A549 (cell line): ENCODE data around the gene TNFRSF13B. TPM values are rescaled to one million over a fixed set of nuclear protein-coding genes. Genes with fewer than 3 reads are reported as not detected.

ENCODE experiments used
- ATAC-seq, 2 experiments: fragments of 200-7000 bp in 1 of 2; fragments of >200 bp in 1 of 2; cut with Nextera tagmentation in 1 of 2; cut with Tn5 transposase in 1 of 2; 3 replicates each; pipeline versions ENCODE4 v1.8.0 to v1.9.1; 2018 to 2020; ENCODE audit warnings: mild to moderate bottlenecking in 1 of 2, moderate library complexity in 1 of 2
- CTCF ChIA-PET: fragments of 300-600 bp; sonication (Branson Sonifier 250); formaldehyde crosslinking; extraction: SDS; loops from one replicate; lab custom pipeline; 2021; ENCODE audit warnings: antibody characterized with exemption, inconsistent platforms; lab: Yijun Ruan, JAX
- POLR2A ChIA-PET: fragments of 350-600 bp; formaldehyde crosslinking; extraction: SDS; loops from one replicate; lab custom pipeline; 2021; ENCODE audit warnings: antibody characterized with exemption, inconsistent platforms; lab: Yijun Ruan, JAX
- DNase-seq, 2 experiments: peaks; one replicate each; pipeline versions ENCODE4 v3.0.0 to v3.0.0-alpha.2; 2011 to 2016; ENCODE audit warnings: low read depth in 1 of 2, low spot score in 1 of 2
- FAIRE-seq: peaks from 2 replicates; lab custom pipeline; 2011; peaks lifted over from hg19 to GRCh38; lab: Jason Lieb, UNC
- H3K27ac ChIP-seq, 2 experiments: fragments of >200 bp; sonication (Bioruptor Twin); formaldehyde crosslinking; 3 replicates each; pipeline ENCODE4 v1.5.1; 2016 to 2017
- H3K4me1 ChIP-seq: fragments of >200 bp; sonication (Bioruptor Twin); formaldehyde crosslinking; 3 replicates; pipeline ENCODE4 v1.6.1; 2016
- H3K4me2 ChIP-seq: fragments of >200 bp; sonication (Bioruptor Twin); formaldehyde crosslinking; 3 replicates; pipeline ENCODE4 v1.6.1; 2016
- H3K4me3 ChIP-seq: fragments of >200 bp; sonication (Bioruptor Twin); formaldehyde crosslinking; 3 replicates; pipeline ENCODE4 v1.5.1; 2016
- H3K9me3 ChIP-seq: fragments of >200 bp; sonication (Bioruptor Twin); formaldehyde crosslinking; 3 replicates; pipeline ENCODE4 v1.6.1; 2016
- BCL3 ChIP-seq: fragments of >200 bp; sonication (Bioruptor Twin); formaldehyde crosslinking; IDR thresholded peaks from 3 replicates; pipeline ENCODE4 v1.6.1; 2016
- CBX2 ChIP-seq: fragments of 200-600 bp; sonication (generic); IDR thresholded peaks from 2 replicates; pipeline ENCODE4 v1.6.1; 2016; ENCODE audit warnings: low read depth, mild to moderate bottlenecking, borderline replicate concordance
- CHD2 ChIP-seq: fragments of 150-350 bp; IDR thresholded peaks from 2 replicates; pipeline ENCODE4 v1.6.1; 2014; ENCODE audit warnings: low read length; ENCODE audit not compliant: partially characterized antibody
- CHD4 ChIP-seq: fragments of 200-600 bp; sonication (generic); IDR thresholded peaks from 2 replicates; pipeline ENCODE4 v1.6.1; 2016; ENCODE audit warnings: antibody characterized with exemption, mild to moderate bottlenecking, borderline replicate concordance
- EHF ChIP-seq: fragments of 250-450 bp; sonication (Bioruptor Pico); IDR thresholded peaks from 2 replicates; pipeline ENCODE4 v1.5.0; 2020; ENCODE audit warnings: mild to moderate bottlenecking
- EHMT2 ChIP-seq: fragments of 200-600 bp; sonication (generic); IDR thresholded peaks from 2 replicates; pipeline ENCODE4 v1.6.1; 2016; ENCODE audit warnings: antibody characterized with exemption, low read depth, mild to moderate bottlenecking, moderate library complexity
- EP300 ChIP-seq, 2 experiments: fragments of >200 bp; sonication (Bioruptor Twin); formaldehyde crosslinking; IDR thresholded peaks; 2 replicates in 1 of 2; 3 replicates in 1 of 2; pipeline ENCODE4 v1.6.1; 2016 to 2017
- GATA3 ChIP-seq: IDR thresholded peaks from 2 replicates; pipeline ENCODE4 v1.6.1; 2012; ENCODE audit warnings: borderline replicate concordance
- HEYL ChIP-seq: fragments of 250-450 bp; sonication (Bioruptor Pico); IDR thresholded peaks from 2 replicates; pipeline ENCODE4 v1.8.0; 2021; ENCODE audit warnings: mild to moderate bottlenecking, moderate library complexity
- HOXB13 ChIP-seq: fragments of 250-450 bp; sonication (Bioruptor Pico); IDR thresholded peaks from 2 replicates; pipeline ENCODE4 v1.5.0; 2020; ENCODE audit warnings: low read depth, mild to moderate bottlenecking, moderate library complexity
- HOXB5 ChIP-seq: fragments of 250-450 bp; sonication (Bioruptor Pico); IDR thresholded peaks from 2 replicates; pipeline ENCODE4 v1.5.0; 2020; ENCODE audit warnings: mild to moderate bottlenecking, moderate library complexity
- JUN ChIP-seq, 2 experiments: fragments of >200 bp; sonication (Bioruptor Twin); formaldehyde crosslinking; IDR thresholded peaks; 2 replicates in 1 of 2; 3 replicates in 1 of 2; pipeline ENCODE4 v1.6.1; 2016 to 2017
- JUNB ChIP-seq: fragments of >200 bp; sonication (Bioruptor Twin); formaldehyde crosslinking; IDR thresholded peaks from 2 replicates; pipeline ENCODE4 v1.6.1; 2016
- KDM5A ChIP-seq: fragments of 200-600 bp; sonication (generic); IDR thresholded peaks from 2 replicates; pipeline ENCODE4 v1.6.1; 2016; ENCODE audit warnings: antibody characterized with exemption, mild to moderate bottlenecking
- MYC ChIP-seq: IDR thresholded peaks from 2 replicates; pipeline ENCODE4 v1.6.1; 2012; ENCODE audit warnings: mild to moderate bottlenecking, inconsistent platforms, low read length, improper control_type of control experiment, borderline replicate concordance
- NR3C1 ChIP-seq: fragments of >200 bp; sonication (Bioruptor Twin); formaldehyde crosslinking; IDR thresholded peaks from 3 replicates; pipeline ENCODE4 v1.6.1; 2017
- PHF8 ChIP-seq: fragments of 200-600 bp; sonication (generic); IDR thresholded peaks from 2 replicates; pipeline ENCODE4 v1.6.1; 2016; ENCODE audit warnings: low read depth, mild to moderate bottlenecking, antibody characterized with exemption, moderate library complexity, borderline replicate concordance
- POLR2AphosphoS2 ChIP-seq: conservative IDR thresholded peaks from 2 replicates; pipeline ENCODE4 v1.6.1; 2012; ENCODE audit warnings: low read length, improper control_type of control experiment, inconsistent platforms
- RAD21 ChIP-seq, 2 experiments: fragments of >200 bp in 1 of 2; sonication (Bioruptor Twin) in 1 of 2; formaldehyde crosslinking in 1 of 2; IDR thresholded peaks in 1 of 2; conservative IDR thresholded peaks in 1 of 2; 2 replicates in 1 of 2; 3 replicates in 1 of 2; pipeline ENCODE4 v1.6.1; 2012 to 2018; ENCODE audit warnings: inconsistent platforms in 1 of 2
- RCOR1 ChIP-seq: fragments of 150-350 bp; IDR thresholded peaks from 2 replicates; pipeline ENCODE4 v1.6.1; 2014; ENCODE audit warnings: antibody characterized with exemption, low read length, low read depth
- RFX5 ChIP-seq: fragments of 450-650 bp; IDR thresholded peaks from 2 replicates; pipeline ENCODE4 v1.7.1; 2014; ENCODE audit warnings: antibody characterized with exemption, mild to moderate bottlenecking, moderate library complexity
- RNF2 ChIP-seq: fragments of 200-600 bp; sonication (generic); IDR thresholded peaks from 2 replicates; pipeline ENCODE4 v1.6.1; 2016; ENCODE audit warnings: low read depth, mild to moderate bottlenecking, antibody characterized with exemption, moderate library complexity, borderline replicate concordance
- SREBF2 ChIP-seq: fragments of 450-650 bp; IDR thresholded peaks from 2 replicates; pipeline ENCODE4 v1.6.1; 2014; ENCODE audit warnings: mild to moderate bottlenecking, moderate library complexity
- TFCP2L1 ChIP-seq: fragments of 250-450 bp; sonication (Bioruptor Pico); IDR thresholded peaks from 2 replicates; pipeline ENCODE4 v1.5.0; 2021; ENCODE audit warnings: mild to moderate bottlenecking
- TP53 ChIP-seq: fragments of 250-450 bp; sonication (Bioruptor Pico); IDR thresholded peaks from 2 replicates; pipeline ENCODE4 v1.5.0; 2021; ENCODE audit warnings: mild to moderate bottlenecking, moderate library complexity
- ZC3H11A ChIP-seq: fragments of 450-650 bp; IDR thresholded peaks from 2 replicates; pipeline ENCODE4 v1.6.1; 2014; ENCODE audit warnings: antibody characterized with exemption, mild to moderate bottlenecking
- WGBS: methylation state at CpG from one replicate; pipeline ENCODE4 v1.1.6; 2017; ENCODE audit errors: missing lambda C conversion rate; 5-methylcytosine and 5-hydroxymethylcytosine counted together
- polyA plus RNA-seq, 4 experiments: library from polyadenylated mRNA; depleted of rRNA in 3 of 4; stranded (reverse); fragments of >200 nt; fragmentation: RNase III in 1 of 4; extraction: RNeasy Plus Mini Kit Qiagen cat#74134 plus additional on column Dnase treatment in 1 of 4; gene quantifications; 2 replicates in 3 of 4; 3 replicates in 1 of 4; pipeline ENCODE4 v1.2.3, GENCODE V29; 2011 to 2017
- TF ChIP-seq, protein P1 (sequence below): IDR thresholded peaks from 2 replicates; pipeline ENCODE4 v1.6.1; 2012
- TF ChIP-seq, protein P2 (sequence below): fragments of >200 bp; sonication (Bioruptor Twin); formaldehyde crosslinking; IDR thresholded peaks from 3 replicates; pipeline ENCODE4 v1.5.1; 2016
- TF ChIP-seq, protein P3 (sequence below): fragments of 150-350 bp; IDR thresholded peaks from 2 replicates; pipeline ENCODE4 v1.6.1; 2014; ENCODE audit warnings: low read depth, mild to moderate bottlenecking, low read length
- TF ChIP-seq, protein P4 (sequence below): fragments of 250-450 bp; sonication (Bioruptor Pico); IDR thresholded peaks from 2 replicates; pipeline ENCODE4 v1.5.0; 2020; ENCODE audit warnings: low read depth, mild to moderate bottlenecking, moderate library complexity

The TNFRSF13B gene
- polyA plus RNA-seq, 2 of the 4 experiments (the other 2 are of a cell fraction): not detected

- no peak; the same call in 2 of the 3 replicates for TF ChIP-seq BCL3
- TF ChIP-seq HOXB5 (CRISPR knock-in tag): no peak
- no peak for TF ChIP-seq RCOR1
- no peak; the same call in 1 of the 2 replicates for TF ChIP-seq MYC
- no peak for TF ChIP-seq KDM5A
- TF ChIP-seq ZC3H11A: no peak
- TF ChIP-seq EP300 (IDR thresholded peaks at IDR 0.05): no peak
Measured at GRCh38 chr17:17020821-17021193, 48.9 kb upstream of the TNFRSF13B start (continued).

DNA sequence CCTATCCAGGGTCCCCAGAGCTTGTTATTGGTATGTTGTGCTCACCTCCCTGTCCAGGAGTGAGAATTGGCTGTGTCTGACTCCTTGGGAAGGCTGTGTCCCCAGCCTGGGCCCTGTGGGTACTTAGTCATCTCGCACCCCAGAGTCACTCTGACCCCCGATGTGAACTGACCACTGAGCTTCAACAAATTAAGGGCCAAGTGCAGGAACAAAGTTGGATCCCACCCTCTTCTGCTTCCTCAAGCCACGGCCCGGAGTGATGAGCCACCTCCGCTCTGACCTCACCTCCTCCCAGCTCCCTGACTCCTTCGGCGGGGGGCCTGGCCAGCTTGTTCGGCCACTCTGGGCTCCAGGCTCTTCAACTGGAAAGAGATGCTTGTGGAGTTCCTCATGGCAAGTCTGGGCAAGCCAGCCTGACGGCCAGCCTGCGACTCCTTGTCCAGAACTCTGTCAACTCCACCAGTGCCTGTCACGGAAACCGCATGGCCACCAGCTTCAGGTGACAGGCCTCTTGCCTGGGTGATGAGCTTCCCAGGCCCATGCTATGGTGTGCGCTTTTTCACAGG lies 48.1 kb upstream of the TNFRSF13B start:
- POLR2A ChIA-PET: no interaction called here
- peaks cover 72% of the 10 kb centered on the region for H3K4me1 ChIP-seq
- ATAC-seq (no peak), FAIRE-seq (no peak), DNase-seq (no peak)
- WGBS: 94% methylated on average over 13 of the region's 13 CpGs
- no peak overlapping the region for H3K4me3 ChIP-seq
- H3K9me3 ChIP-seq: no peaks in the 10 kb centered on the region
- TF ChIP-seq, protein P1, sequence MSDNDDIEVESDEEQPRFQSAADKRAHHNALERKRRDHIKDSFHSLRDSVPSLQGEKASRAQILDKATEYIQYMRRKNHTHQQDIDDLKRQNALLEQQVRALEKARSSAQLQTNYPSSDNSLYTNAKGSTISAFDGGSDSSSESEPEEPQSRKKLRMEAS: peak; percentile 35; the same call in 1 of the 2 replicates
- TF ChIP-seq RNF2: no peak
- 0 out of 2 replicates have a peak, but pooled peaks have one; percentile 31 for TF ChIP-seq HEYL (CRISPR knock-in tag)
- no peak for TF ChIP-seq TP53 (CRISPR knock-in tag)
- no peak for TF ChIP-seq CHD2
- peak; percentile 7; the same call in 1 of the 2 replicates for TF ChIP-seq HOXB13 (CRISPR knock-in tag)
- TF ChIP-seq TFCP2L1 (CRISPR knock-in tag): no peak
- no peak for TF ChIP-seq RFX5
- TF ChIP-seq NR3C1: no peak
- peak; percentile 65 for TF ChIP-seq EHF
- no peak for TF ChIP-seq JUNB
- TF ChIP-seq PHF8: no peak
- TF ChIP-seq JUN (IDR thresholded peaks at IDR 0.05): no peak
- TF ChIP-seq CBX2: no peak
- TF ChIP-seq, protein P2, sequence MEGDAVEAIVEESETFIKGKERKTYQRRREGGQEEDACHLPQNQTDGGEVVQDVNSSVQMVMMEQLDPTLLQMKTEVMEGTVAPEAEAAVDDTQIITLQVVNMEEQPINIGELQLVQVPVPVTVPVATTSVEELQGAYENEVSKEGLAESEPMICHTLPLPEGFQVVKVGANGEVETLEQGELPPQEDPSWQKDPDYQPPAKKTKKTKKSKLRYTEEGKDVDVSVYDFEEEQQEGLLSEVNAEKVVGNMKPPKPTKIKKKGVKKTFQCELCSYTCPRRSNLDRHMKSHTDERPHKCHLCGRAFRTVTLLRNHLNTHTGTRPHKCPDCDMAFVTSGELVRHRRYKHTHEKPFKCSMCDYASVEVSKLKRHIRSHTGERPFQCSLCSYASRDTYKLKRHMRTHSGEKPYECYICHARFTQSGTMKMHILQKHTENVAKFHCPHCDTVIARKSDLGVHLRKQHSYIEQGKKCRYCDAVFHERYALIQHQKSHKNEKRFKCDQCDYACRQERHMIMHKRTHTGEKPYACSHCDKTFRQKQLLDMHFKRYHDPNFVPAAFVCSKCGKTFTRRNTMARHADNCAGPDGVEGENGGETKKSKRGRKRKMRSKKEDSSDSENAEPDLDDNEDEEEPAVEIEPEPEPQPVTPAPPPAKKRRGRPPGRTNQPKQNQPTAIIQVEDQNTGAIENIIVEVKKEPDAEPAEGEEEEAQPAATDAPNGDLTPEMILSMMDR: no peak
- no peak for TF ChIP-seq GATA3
- H3K27ac ChIP-seq: peak overlapping the region; percentile 94 to 98
- 0 out of 3 replicates have a peak overlapping the region, but pooled peaks have one; percentile 4 for H3K4me2 ChIP-seq
- CTCF ChIA-PET: interaction anchor here (0.5 to 2.2 kb wide), 7 partner anchors 8 to 122 kb away, joined by 3 to 8 read pairs (median 5); no protein-coding TSS in a partner anchor

- FAIRE-seq (no peak), DNase-seq (no peak), ATAC-seq (no peak)
- peak overlapping the region; percentile 94 to 98 for H3K27ac ChIP-seq
- H3K4me1 ChIP-seq: peaks cover 73% of the 10 kb centered on the region
- WGBS: 92% methylated on average over 5 of the region's 5 CpGs
- H3K9me3 ChIP-seq: no peaks in the 10 kb centered on the region
- CTCF ChIA-PET: interaction anchor here (0.8 to 2.2 kb wide), 6 partner anchors 9 to 122 kb away, joined by 3 to 8 read pairs (median 5); no protein-coding TSS in a partner anchor
- POLR2A ChIA-PET: no interaction called here
- no peak overlapping the region for H3K4me3 ChIP-seq
- H3K4me2 ChIP-seq: no peak overlapping the region
- TF ChIP-seq, protein P3, sequence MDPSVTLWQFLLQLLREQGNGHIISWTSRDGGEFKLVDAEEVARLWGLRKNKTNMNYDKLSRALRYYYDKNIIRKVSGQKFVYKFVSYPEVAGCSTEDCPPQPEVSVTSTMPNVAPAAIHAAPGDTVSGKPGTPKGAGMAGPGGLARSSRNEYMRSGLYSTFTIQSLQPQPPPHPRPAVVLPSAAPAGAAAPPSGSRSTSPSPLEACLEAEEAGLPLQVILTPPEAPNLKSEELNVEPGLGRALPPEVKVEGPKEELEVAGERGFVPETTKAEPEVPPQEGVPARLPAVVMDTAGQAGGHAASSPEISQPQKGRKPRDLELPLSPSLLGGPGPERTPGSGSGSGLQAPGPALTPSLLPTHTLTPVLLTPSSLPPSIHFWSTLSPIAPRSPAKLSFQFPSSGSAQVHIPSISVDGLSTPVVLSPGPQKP: no peak
- TF ChIP-seq SREBF2 (no peak), RAD21 (conservative IDR thresholded peaks at IDR 0.05 in 1 of 2, IDR thresholded peaks at IDR 0.05 in 1 of 2) (no peak), EHMT2 (no peak), POLR2AphosphoS2 (no peak), RCOR1 (no peak), CHD4 (no peak)
- TF ChIP-seq, protein P4, sequence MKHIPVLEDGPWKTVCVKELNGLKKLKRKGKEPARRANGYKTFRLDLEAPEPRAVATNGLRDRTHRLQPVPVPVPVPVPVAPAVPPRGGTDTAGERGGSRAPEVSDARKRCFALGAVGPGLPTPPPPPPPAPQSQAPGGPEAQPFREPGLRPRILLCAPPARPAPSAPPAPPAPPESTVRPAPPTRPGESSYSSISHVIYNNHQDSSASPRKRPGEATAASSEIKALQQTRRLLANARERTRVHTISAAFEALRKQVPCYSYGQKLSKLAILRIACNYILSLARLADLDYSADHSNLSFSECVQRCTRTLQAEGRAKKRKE (CRISPR knock-in tag): no peak
Measured at GRCh38 chr17:17019430-17019762, 47.5 kb upstream of the TNFRSF13B start.
